Hematopoietic multipotent progenitor cell treated with erythropoietin and hydrocortisone succinate and interleukin-3 and kit ligand, for 15 days (in vitro differentiated cells): ENCODE measurements around the gene OR52E2.
"Not testable (repeated sequence)": the region's sequence is repeated elsewhere in the genome, so short reads cannot be mapped to it uniquely, and the experiment has no call there.

Source experiments
- DNase-seq: peaks from one replicate; pipeline ENCODE4 v3.0.0-alpha.2; 2015; ENCODE audit warnings: low spot score

The OR52E2 gene

GRCh38 chr11:5059391-5059790 is at the start of gene OR52E2:
TSS of gene OR52E2 (minus strand) at chr11:5059627. CDS start at chr11:5059627, 0 bp downstream.
- no peak for DNase-seq

- DNase-seq, result no peak
These were observed 47.9 kb upstream of the OR52E2 start for GRCh38 chr11:5107285-5107684.

DNA sequence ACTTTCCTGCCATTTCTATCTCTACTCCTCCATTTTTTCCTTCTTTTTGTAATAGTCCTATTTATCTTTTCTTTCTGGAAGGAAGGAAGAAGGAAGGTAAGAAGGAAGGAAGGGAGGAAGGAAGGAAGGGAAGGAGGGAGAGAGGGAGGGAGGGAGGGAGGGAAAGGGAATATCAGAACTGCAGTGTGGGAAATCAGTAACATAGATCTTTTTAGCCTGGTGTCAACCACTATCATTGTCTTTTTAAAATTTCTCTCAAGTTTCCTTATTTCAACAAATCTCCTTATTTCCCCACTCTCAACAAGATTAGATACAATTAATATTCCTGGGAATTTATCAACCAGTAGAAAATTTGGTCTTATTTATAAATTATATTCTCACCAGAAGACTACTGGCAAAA is 43.6 kb upstream of the OR52E2 start:
- no peak for DNase-seq

DNA sequence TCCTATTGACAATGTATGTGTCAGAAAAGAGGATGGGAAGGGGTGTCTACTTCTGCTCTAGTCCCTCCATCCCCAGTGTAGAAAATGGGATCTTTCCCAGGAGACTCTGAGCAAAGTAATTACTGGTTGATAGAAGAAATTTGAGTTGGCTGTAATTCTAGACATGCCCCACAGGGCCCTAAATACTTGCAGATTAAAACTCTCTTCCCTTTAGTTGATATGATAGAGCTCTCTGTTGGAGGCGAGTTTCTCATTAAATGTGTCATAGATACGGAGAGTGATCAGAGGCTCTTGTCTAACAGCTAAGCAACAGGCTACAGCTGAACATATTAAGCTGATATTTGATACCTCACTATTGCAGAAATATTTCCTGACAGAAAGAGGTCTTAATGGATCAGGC is 42.8 kb upstream of the OR52E2 start:
- DNase-seq, result no peak

GRCh38 chr11:5096011-5096410 is 36.6 kb upstream of the OR52E2 start:
- DNase-seq, result no peak

DNA sequence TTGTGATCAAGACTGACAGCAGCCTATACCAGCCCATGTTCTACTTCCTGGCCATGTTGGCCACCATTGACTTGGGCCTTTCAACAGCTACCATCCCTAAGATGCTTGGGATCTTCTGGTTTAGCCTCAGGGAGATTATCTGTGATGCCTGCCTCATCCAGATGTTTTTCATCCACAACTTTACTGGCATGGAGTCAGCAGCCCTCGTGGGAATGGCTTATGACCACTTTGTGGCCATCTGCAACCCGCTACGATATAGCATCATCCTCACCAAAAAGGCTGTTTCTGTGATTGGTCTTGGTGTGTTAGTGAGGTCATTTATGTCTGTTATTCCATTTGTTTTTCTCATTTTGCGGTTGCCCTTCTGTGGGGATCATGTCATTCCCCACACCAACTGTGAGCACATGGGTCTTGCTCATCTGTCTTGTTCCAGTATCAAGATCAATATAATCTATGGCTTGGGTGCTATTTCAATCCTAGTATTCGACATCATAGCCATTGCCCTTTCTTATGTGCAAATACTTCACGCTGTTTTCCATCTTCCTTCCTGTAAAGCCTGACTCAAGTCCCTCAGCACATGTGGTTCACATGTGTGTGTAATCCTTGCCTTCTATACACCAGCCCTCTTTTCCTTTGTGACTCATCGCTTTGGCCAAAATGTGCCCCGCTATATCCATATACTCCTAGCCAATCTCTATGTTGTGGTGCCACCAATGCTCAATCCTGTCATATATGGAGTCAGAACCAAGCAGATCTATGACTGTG is 33.6 kb upstream of the OR52E2 start:
- DNase-seq, result no peak

DNA sequence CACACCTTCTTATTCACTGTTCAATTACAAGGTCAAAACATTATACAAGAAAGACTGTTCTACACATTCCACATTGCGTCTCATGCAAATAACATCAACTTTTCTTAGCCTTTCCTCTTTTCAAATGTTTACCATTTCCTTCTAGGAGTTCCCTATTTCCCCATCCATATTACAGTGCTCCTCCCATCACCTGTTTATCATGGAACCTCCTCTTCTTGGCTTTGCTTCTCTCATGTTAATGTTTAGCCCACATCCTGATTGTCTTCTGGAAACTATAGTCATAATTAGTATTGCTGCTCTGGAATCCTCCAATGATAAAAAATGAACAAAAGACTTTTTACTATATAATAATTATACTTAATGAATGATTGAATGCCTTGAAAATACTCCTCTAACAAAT is 31.2 kb upstream of the OR52E2 start:
- no peak for DNase-seq

DNA sequence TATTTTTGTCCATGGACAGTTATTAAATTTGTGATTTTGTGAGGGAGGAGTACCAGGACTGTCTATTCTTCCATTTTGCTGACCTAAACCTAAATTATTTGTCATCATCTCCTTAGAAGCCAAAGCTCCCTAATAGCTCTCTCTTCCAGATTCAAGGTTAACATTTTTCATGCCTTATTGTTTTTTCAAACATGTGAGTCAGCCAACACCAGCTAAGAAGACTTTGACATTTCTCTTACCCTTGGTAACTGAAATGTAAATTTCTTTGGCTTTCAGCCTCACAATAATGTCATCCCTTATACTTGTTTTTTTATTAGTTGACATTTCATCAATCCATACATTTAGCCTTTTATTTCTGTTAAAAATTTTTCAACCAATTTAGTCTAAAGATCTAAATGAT is 29.1 kb upstream of the OR52E2 start:
- DNase-seq, result no peak

DNA sequence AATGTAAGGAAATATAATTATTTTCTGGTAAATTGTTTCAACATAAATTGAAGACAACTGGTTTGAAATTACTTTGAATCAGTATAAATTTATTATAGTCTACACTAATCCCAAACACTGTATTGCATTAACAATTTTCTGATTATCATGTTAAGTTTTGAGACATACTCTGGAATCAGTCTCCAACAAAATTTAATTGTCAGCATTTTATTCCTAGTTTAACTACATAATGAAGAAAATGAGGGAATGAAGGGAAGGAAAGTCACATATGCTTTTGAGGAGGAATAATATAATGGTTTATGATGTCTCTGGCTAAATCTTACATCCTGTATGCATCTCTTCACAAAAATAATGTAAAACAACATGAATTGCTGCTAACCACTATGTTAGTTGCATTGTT is 24.2 kb upstream of the OR52E2 start:
- no peak for DNase-seq

DNA sequence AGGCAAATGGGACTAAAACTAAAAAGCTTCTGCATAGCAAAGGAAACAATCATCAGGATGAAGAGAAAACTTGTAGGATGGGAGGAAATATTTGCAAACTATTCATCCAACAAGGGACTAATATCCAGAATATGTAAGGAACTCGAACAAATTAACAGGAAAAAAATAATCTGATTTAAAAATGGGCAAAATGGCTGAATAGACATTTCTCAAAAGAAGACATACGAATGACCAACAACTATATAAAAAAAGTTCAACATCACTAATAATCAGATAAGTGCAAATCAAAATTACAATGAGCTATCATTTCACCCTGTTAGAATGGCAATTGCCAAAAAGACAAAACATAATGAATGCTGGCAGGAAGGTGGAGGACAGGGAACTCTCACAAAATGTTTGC is 22.0 kb upstream of the OR52E2 start:
- no peak for DNase-seq

DNA sequence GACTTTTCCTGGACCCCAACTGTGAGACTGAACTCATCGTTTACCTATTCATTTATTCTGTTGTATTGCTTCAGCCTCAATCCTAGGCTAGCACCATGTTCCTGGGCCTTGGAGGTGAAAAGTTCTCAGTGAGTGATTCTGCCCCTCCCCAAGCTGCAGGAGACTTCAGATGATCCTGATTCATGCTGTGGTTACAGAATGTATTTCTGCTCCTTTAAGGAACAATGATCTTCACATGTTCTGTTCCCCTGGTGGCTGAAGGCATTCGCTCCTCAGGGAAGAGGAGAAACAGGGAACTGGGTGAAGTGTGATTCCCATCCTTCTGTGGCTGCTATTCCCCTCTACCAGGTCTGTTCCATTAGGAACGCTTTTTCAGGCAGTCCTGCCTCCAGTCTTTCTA is 12.4 kb upstream of the OR52E2 start:
- DNase-seq, result no peak

DNA sequence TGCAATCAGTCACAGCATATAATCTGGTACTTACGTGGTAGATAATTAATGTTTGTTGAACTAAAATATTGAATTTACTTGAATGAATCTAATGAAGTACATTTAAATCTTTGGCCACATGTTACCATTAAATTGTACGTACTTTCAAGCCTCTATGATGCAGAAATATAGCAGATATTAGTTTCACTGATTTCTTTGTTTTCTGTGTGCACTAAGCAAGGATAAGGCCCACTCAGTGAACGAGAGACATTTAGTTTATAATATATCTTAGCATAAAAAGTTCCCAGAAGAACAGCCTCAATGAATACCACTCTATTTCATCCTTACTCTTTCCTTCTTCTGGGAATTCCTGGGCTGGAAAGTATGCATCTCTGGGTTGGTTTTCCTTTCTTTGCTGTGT is 9.8 kb upstream of the OR52E2 start, which contains the start of gene OR52E1:
Gene OR52E1 (plus strand): TSS at position 301 of the 400 bp plus-strand sequence.
- DNase-seq, result no peak

DNA sequence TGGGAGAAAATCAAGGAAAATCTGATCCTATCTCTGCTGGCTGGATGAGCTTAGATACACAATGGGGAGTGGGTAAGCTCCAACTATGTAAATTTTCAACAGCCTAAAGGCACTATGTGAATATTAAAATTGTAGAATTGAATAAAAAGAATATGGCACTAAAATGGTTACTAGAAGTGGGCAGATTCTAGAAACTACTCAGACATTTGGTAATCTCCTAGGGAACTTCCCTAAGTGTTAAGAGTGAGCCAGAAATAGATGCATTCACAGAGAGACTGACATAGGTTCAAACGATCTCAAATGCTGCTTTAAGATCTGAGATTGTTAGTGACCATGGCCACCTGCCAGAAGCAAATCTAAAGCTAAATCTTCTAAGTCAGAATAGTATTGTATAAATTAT is 5.6 kb upstream of the OR52E2 start:
- no peak for DNase-seq

GRCh38 chr11:5058679-5059078 is 748 bp downstream of the OR52E2 start:
- not testable (repeated sequence) for DNase-seq

DNA sequence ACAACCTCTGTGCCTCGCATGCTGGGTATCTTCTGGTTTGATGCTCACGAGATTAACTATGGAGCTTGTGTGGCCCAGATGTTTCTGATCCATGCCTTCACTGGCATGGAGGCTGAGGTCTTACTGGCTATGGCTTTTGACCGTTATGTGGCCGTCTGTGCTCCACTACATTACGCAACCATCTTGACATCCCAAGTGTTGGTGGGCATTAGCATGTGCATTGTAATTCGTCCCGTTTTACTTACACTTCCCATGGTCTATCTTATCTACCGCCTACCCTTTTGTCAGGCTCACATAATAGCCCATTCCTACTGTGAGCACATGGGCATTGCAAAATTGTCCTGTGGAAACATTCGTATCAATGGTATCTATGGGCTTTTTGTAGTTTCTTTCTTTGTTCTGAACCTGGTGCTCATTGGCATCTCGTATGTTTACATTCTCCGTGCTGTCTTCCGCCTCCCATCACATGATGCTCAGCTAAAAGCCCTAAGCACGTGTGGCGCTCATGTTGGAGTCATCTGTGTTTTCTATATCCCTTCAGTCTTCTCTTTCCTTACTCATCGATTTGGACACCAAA is 12.6 kb downstream of the OR52E2 start:
- no peak for DNase-seq

DNA sequence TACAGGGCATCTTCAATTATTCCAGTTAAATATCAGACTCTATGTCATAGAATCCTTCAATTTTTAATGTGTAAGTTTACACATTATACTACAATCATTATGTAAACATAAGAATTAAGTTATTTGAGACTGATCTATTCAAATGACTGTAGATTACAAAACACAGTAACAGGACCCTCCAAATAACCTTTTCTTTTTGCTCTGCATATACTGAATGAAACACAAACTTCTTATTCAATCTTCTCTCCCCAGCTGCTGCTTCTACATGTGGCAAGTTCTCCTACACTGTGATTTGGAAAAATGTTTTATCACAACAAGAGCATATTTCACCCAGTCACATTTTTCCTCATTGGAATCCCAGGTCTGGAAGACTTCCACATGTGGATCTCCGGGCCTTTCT is 13.2 kb downstream of the OR52E2 start, which contains the start of gene OR52J3:
Gene OR52J3 (plus strand): TSS at position 301 of the 400 bp plus-strand sequence. CDS start 0 bp downstream, at position 301.
- no peak for DNase-seq

DNA sequence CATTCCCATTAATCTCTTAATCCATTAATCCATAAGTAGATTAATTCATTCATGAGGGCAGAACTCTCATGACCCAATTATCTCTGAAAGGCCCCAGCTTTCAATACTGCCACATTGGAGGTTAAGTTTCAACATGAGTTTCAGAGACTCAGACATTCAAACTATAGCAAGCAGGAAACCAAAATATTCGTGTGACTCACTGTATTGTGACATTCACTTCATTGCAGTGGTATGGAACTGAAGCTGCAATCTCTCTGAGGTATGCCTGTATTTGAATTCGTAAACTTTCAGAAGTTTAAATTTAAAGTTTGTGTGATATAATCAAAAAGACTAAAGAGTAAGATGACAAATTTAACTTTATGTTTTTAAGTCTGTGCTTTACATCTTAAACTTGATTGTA is 16.0 kb downstream of the OR52E2 start:
- DNase-seq, result no peak

- no peak for DNase-seq
These were observed 17.3 kb downstream of the OR52E2 start for GRCh38 chr11:5042091-5042490.

GRCh38 chr11:5040876-5041275 is 18.6 kb downstream of the OR52E2 start:
- DNase-seq, result no peak

DNA sequence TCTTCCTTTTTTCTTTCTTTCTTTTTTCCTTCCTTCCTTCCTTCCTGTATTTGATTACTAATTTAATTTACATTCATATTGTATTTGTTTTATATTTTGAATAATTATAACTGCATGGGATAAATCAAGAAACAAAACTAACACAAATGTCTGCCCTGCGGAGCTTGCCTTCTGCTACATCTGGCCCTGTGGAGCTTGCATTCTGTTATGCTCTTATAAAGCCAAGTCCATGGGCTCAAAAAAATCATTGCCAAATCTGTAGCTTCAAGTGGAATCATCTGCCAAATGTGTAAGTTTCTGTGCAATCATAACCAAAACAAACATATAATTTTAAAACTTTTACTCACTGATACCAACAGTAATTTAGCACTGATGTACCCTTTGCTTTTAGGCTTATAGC is 21.1 kb downstream of the OR52E2 start:
- DNase-seq, result no peak

DNA sequence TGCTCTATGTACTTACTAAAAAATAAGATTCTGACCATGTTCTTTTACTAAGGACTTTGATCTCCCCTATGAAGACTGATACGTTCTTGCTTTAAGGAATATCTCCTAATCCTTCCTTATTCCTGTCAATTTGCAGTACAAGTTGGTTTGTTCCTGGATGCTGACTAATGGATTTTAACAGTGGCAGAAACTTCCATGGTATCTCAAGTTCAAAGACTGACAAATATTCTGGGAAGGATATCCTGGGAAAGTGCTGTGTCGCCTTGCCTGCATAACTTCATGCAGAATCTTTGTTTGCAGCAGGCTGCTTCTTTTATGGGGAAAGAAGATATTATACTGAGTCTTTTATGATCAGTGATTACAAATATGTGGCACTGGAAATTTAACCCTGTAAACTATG is 21.5 kb downstream of the OR52E2 start:
- no peak for DNase-seq

GRCh38 chr11:5036669-5037068 is 22.8 kb downstream of the OR52E2 start:
- DNase-seq, result no peak

DNA sequence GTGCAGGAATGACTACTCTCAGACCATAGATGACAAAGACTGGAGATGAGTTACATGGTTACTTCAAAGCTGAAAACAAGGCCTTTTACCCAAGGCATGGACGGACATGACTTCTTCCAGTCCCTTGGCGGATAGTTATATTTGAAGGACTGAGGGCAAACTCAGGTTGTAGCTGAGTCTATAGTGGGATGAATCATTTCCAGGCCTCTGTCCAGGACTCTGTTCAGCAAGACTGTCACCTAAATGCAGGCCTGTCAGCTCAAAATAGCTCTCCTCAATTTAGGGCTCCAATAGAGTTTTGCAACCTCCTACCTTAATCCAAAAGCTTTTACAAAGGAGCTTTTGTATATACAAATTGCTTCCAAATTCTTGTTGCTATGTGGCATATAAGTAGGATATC is 37.4 kb downstream of the OR52E2 start:
- no peak for DNase-seq

GRCh38 chr11:5013012-5013411 is 46.4 kb downstream of the OR52E2 start:
- DNase-seq, result no peak
